ENCODE measurements around the gene PTPRJ.

GRCh38 chr11:48007677-48008076 is 27.3 kb downstream of the PTPRJ start:
- TF ChIP-seq CTCF (IDR thresholded peaks at IDR 0.05; ENCODE audit: low read depth, low read length) (no peak), POLR2A (IDR thresholded peaks at IDR 0.05; ENCODE audit: extremely low read depth, insufficient read length) (no peak), MAX (IDR thresholded peaks at IDR 0.05; ENCODE audit: low read depth, low read length) (no peak)
